Measurements from ENCODE around the gene CKS2.
A peak's percentile ranks its signal among the peaks of the same experiment; 100 is the strongest.
"Not testable (repeated sequence)": the region's sequence is repeated elsewhere in the genome, so short reads cannot be mapped to it uniquely, and the experiment has no call there.

The CKS2 gene

DNA sequence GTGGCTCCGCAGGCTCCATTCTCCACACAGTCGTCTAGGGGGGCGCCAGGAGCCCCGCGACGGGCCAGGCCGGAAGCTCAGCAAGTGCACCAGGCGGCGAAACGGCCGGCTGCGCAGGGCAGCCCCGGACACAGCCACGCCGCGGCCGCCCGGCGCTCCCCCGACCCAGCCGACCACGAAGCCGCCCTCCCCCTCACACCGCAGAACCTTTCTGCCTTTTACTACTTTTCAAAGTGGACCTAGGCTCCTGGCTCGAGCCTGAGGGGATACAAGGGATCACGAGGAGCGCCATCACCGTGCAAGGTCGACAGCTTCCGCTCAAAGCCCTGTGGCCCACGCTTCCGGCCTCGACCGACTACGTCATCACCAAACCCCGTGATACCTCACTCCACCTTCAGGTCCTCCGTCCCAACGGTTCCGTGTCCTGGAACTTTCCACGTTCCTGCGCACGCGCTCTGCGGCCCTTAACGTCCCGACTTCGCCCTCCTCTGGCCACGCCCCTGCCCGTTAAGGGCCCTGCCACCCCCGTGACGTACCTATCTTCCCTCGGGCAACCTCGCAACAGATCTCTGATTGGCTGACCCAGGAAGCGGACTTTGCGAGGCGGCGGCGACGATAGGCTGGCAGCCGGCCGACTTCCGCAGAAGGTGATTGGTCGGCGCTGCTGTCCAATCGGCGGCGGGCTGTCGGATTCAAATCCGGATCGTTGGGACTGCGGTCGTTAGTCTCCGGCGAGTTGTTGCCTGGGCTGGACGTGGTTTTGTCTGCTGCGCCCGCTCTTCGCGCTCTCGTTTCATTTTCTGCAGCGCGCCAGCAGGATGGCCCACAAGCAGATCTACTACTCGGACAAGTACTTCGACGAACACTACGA lies at the start of gene CKS2:
CKS2 (plus strand) TSS at position 721 of the 871 bp plus-strand sequence; CDS start at position 819, 98 bp downstream.
- peak; percentile 100 for DNase-seq (ENCODE audit: low read depth)
- TF ChIP-seq, protein P1, sequence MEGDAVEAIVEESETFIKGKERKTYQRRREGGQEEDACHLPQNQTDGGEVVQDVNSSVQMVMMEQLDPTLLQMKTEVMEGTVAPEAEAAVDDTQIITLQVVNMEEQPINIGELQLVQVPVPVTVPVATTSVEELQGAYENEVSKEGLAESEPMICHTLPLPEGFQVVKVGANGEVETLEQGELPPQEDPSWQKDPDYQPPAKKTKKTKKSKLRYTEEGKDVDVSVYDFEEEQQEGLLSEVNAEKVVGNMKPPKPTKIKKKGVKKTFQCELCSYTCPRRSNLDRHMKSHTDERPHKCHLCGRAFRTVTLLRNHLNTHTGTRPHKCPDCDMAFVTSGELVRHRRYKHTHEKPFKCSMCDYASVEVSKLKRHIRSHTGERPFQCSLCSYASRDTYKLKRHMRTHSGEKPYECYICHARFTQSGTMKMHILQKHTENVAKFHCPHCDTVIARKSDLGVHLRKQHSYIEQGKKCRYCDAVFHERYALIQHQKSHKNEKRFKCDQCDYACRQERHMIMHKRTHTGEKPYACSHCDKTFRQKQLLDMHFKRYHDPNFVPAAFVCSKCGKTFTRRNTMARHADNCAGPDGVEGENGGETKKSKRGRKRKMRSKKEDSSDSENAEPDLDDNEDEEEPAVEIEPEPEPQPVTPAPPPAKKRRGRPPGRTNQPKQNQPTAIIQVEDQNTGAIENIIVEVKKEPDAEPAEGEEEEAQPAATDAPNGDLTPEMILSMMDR (IDR thresholded peaks at IDR 0.05; ENCODE audit: low read depth, low read length, missing control alignments): peak; percentile 1
- H3K4me3 ChIP-seq (ENCODE audit: low read depth, low read length): peak within 1 kb of the TSS; percentile 83
- in situ Hi-C loops (cut with HindIII; ENCODE audit: low sequenced_read_pairs): loop anchor here (10.0 kb wide), 1 partner anchor 624 kb away; no protein-coding TSS in a partner anchor

DNA sequence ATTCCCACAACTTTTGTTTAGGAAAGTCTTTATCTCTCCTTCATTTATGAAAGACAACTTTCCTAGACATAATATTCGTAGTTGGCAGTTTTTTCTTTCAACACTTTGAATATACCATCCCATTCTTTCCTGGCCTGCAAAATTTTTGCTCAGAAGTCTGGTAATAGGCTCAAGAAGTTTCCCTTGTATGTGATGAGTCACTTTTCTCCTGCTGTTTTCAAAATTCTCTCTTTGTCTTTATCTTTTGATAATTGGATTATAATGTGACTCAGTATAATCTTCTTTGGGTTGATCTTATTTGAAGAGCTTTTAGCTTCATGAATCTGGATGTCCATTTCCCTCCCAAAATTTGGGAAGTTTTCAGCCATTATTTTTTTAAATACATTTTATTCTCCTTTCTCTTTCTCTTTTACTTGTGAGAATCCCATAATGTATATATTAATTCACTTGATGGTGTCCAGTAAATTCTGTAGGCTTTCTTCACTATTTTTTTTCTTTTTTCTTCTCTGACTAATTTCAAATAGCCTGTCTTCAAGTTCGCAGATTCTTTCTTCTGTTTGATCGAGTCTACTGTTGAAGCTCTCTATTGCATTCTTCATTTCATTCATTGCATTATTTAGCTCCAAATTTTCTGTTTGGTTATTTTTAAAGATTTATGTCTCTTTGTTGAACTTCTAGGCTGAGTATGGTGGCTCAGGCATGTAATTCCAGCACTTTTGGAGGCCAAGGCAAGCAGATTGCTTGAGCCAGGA lies 37.3 kb upstream of the CKS2 start:
- in situ Hi-C loops (cut with HindIII; ENCODE audit: low sequenced_read_pairs): no loop called here
- DNase-seq (ENCODE audit: low read depth): no peak
- no peak overlapping the region for H3K4me3 ChIP-seq (ENCODE audit: low read depth, low read length)
- TF ChIP-seq, protein P1 (IDR thresholded peaks at IDR 0.05; ENCODE audit: low read depth, low read length, missing control alignments): no peak

DNA sequence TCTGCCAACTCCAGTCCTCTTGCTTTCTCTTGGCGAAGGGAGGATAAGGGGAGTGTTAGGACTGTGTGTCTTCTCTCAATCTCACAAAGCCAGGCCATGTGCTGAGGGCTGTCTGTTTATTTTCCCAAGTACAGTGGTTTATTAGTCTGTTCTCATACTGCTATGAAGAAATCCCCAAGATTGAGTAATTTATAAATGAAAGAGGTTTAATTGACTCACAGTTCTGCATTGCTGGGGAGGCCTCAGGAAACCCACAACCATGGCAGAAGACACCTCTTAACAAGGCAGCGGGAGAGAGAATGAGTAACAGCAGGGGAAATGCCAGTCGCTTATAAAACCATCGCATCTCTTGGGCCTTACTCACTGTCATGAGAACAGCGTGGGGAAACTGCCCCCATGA lies 36.2 kb upstream of the CKS2 start:
- TF ChIP-seq, protein P1 (IDR thresholded peaks at IDR 0.05; ENCODE audit: low read depth, low read length, missing control alignments): no peak
- in situ Hi-C loops (cut with HindIII; ENCODE audit: low sequenced_read_pairs): no loop called here
- no peak overlapping the region for H3K4me3 ChIP-seq (ENCODE audit: low read depth, low read length)
- peak; percentile 53 for DNase-seq (ENCODE audit: low read depth)

DNA sequence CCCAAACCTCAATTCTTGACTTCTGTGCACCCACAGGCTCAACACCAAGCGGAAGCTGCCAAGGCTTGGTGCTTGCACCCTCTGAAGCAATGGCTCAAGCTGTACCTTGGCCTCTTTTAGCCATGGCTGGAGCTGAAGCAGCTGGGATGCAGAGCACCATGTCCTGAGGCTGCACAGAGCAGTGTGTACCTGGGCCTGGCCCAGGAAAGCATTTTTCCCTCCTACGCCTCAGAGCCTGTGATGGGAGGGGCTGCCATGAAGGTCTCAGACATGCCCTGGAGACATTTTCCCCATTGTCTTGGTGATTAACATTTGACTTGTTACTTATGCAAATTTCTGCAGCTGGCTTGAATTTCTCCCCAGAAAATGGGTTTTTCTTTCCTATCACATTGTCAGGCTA lies 35.0 kb upstream of the CKS2 start:
- DNase-seq (ENCODE audit: low read depth); H3K4me3 ChIP-seq (ENCODE audit: low read depth, low read length); in situ Hi-C loops (cut with HindIII; ENCODE audit: low sequenced_read_pairs): not testable (repeated sequence)

DNA sequence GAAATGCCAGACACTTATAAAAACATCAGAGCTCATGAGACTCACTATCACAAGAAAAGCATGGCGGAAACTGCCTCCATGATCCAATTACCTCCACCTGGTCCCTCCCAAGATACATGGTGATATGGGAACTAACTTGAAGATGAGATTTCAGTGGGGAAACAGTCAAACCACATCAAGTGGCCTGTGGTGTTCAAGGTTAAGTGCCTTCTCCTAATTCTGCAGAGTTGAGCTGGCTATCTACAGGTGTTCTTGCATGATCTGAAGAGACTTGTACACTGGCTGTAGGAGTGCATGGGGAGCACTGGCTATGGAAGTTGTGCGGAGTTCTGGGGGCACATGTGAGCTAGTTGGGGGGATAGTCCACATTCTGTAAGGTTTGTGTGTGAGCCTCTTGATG lies 34.0 kb upstream of the CKS2 start:
- DNase-seq (ENCODE audit: low read depth): no peak
- TF ChIP-seq, protein P1 (IDR thresholded peaks at IDR 0.05; ENCODE audit: low read depth, low read length, missing control alignments): no peak
- in situ Hi-C loops (cut with HindIII; ENCODE audit: low sequenced_read_pairs): no loop called here
- H3K4me3 ChIP-seq (ENCODE audit: low read depth, low read length): no peak overlapping the region

DNA sequence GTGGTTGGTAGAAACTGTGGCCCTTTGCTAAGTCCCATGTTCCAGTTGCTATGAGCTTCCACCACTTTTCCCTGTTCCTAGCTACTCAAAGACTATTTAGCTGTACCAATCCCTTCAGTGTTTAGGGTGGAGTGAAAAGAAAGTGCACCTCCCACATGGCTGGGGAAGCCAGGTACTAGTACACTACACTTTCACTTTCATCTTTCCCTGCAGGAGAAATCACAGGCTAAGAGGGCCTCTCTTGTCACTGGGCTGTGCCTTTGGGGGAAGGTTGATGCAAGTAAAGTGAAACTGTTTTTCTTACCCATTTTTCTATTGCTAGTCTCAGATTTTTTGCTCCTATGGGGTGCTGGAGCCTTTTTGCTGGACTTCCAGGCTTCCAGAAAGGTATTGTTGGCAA lies 33.5 kb upstream of the CKS2 start:
- in situ Hi-C loops (cut with HindIII; ENCODE audit: low sequenced_read_pairs): no loop called here
- no peak for DNase-seq (ENCODE audit: low read depth)
- TF ChIP-seq, protein P1 (IDR thresholded peaks at IDR 0.05; ENCODE audit: low read depth, low read length, missing control alignments): no peak
- H3K4me3 ChIP-seq (ENCODE audit: low read depth, low read length): no peak overlapping the region

DNA sequence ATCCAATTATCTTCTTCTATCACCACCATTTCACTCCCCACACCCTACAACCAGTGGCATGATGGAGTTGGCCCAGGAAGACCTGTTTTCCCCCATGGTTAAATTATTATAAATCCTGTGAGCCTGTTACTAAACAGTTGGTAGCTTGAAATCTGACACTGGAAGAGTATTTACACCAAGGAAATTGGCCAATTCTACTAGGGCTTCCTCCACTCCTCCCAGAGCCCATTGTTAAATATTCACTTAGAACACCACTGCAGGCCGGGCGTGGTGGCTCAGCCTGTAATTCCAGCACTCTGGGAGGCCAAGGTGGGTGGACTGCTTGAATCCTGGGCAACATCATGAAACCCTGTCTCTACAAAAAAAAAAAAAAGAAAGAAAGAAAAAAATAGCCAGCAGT lies 32.4 kb upstream of the CKS2 start:
- DNase-seq (ENCODE audit: low read depth): no peak
- in situ Hi-C loops (cut with HindIII; ENCODE audit: low sequenced_read_pairs): no loop called here

More for the DNA sequence above, 32.4 kb upstream of the CKS2 start:
- no peak overlapping the region for H3K4me3 ChIP-seq (ENCODE audit: low read depth, low read length)
- TF ChIP-seq, protein P1 (IDR thresholded peaks at IDR 0.05; ENCODE audit: low read depth, low read length, missing control alignments): no peak

Data from astrocyte of the cerebellum (primary cell).